ENCODE data around the gene DAB2IP.

Gene DAB2IP

DNA sequence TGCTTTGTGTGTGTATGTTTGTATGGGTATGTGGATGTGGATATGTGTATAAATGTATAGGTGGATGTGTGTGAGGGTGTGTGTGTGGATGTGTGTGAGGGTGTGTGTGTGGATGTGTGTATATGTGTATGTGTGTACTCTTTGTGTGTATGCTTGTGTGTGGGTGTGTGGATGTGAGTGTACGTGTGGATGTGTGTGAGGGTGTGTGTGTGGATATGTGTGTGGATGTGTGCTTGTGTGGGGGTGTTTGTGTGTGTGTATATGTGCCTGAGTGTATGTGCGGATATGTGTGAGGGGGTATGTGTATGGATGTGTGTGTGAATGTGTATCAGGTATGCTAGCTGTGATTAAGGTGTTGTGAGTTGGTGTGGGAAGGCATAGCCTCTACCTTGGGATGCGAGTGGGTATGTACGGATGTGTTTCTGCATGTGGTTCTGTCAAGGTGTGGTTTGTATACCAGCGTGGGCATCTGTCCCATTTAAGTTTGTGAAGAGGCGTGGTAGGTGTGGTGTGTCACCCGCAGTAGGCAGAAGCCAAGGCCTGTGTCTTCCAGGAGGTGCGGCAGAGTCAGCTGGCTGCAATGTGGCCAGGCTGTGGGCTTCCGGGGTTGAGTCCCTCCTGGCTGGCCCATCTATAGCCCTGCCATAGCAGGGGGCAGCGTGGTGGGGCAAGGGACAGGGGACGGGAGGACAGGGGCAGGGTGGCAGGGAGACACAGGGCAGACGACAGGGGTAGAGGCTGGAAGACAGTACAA, 155.8 kb downstream of the DAB2IP start:
- DNase-seq, result no peak

DNA sequence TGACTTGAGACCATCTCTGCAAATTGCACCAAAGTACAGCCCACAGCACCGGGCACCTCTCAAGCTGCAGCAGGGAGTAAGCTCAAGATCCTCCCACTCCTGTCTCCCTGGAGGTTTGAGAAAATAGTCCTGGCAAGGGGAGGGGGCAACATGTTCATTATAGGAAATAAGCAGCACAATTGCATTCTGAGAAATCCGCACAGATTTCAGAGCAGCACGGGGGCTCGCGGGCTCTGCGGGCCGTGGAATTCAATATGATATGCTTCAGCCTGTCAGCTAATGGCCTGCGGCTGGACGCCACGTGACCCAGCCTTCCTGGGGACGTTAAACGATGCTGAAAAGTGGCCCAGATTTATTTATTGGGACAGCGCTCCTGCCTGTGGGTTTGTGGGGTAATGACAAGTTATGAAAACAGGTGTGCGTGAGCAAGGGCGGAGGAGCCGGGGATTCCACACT, 156.4 kb downstream of the DAB2IP start:
- no peak for DNase-seq

DNA sequence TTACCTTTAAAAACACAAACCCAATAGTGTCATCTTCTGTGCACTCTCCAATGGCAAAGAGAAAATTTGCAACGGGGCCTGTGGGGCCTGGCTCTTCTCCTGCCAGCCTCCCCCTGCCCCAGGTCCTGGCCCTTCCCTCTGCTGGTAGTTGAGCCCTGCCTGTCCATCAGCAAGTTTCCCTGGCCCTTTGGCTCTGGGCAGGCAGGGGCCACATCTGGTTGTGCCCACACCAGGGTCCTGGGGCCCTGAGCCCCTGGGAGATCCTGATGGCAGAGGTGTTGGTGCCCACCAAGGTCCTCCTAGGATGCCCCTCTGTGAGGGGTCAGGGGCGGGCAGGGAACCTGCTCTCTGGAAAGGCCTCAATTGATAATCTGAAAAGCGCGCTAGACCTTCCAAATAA, 157.3 kb downstream of the DAB2IP start:
- DNase-seq, result no peak

DNA sequence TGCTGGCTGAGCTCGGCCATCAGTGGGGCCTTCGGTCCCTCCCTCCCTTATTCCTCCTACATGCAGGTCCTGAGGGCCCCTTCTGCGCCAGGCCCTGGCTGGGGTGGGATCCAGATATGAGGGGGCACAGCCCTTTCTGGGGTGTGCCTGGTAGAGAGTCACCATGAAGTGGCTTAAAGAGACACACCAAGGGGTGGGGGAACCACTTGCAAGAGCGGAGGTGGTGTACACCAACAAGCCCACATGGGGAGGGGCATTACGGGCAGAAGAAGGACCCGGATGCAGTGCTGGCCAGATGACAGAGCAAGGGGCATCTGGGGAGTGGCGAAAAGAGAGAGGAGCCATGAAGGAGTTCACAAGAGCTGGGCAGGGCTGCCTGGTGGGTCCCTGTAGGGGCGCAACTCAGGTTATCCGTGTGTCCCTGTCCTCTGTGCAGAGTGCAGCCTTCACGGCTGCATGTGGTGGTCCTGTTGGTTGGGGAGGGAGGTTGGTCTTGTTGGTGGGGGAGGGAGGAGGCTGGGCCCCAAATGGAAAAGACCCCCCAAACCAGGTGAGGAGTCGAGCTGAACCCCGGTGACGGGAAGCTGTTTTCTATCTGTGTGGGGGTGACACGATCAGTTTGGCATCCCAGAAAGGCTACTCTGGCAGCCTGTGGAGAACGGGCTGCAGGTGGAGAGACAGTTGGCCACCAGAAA, 158.1 kb downstream of the DAB2IP start:
- no peak for DNase-seq

DNA sequence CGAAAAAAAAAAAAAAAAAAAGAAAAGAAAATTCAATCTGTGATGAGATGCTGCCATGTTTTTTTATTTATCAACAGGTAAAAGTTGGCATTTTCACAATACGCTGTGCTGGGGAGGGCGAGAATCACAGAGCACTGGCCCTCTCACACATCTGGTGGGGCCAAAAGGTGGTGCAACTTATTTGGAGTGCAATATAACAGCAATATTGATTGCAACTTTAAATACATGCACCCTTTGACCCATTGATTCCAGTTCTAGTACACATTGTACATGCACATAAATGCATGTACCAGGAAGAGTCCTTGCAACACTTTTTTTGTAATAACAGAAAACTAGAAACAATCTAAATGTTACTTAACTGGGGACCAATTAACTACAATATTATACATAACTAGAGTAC, 159.1 kb downstream of the DAB2IP start:
- no peak for DNase-seq

DNA sequence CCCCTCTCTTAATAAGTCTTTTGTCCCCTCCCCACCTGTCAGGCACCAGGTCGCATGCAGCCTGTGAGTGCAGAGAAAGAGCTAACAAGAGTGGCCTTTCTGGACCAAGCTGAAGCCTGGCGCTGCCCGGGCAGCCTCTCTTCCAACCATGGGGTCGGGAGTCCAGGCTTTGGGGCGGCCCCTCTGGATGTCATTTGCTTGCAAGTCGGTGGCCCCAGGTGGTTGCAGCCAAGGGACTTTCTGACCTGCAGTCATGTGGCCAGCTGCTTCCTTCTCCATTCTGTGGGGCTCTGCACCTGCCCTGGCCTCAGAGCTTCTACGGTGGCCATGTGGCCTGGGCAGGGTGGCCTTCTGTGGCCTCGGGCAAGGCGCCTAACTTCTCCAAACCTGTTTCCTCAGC, 159.7 kb downstream of the DAB2IP start:
- DNase-seq, result no peak

DNA sequence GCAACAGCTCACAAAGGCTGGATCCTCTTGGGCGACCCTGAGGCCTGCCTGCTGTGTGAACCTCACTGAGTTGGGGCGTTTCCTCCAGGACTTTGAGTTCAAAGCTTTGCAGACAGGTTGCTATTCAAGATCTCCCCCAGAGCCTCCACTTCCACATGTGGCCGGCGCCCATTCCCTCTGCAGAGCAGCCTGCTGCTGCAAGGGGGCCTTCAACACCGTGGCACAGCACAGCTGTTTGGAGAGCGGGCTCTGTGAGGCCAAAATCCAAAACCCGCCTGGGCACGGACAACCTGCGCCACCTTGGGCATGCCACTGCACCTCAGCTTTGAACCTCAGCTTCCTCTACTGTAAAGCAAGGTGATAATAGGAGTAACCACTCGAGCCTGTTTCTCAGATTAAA, 160.3 kb downstream of the DAB2IP start:
- no peak for DNase-seq

DNA sequence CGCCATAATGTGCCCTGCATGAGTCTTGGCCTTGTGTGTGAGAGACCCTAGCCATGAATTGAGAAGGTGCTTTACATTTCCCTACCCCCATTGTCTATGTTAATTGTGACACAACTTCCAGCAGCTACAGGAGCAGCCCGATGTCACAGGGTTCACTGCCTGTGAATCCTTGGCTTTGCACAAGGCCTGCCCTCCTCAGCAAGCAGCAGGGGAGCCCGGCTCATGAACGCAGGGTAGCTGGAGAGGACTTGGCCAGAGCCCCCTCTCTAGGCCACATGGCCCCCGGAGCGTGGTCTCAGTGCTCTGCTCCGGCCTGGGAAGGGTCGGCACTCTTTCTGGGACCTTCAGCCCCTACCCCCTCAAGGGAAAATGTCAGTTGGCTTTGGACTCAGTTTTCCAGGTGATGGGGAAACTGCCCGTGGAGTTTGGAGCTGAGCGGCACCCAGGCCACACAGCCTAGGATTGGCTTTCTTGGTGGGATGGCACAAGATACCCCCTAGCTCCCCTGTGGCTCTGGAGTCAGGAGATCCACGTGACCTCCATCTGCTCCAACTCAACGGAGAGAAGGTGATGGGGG, 160.8 kb downstream of the DAB2IP start:
- DNase-seq, result no peak

DNA sequence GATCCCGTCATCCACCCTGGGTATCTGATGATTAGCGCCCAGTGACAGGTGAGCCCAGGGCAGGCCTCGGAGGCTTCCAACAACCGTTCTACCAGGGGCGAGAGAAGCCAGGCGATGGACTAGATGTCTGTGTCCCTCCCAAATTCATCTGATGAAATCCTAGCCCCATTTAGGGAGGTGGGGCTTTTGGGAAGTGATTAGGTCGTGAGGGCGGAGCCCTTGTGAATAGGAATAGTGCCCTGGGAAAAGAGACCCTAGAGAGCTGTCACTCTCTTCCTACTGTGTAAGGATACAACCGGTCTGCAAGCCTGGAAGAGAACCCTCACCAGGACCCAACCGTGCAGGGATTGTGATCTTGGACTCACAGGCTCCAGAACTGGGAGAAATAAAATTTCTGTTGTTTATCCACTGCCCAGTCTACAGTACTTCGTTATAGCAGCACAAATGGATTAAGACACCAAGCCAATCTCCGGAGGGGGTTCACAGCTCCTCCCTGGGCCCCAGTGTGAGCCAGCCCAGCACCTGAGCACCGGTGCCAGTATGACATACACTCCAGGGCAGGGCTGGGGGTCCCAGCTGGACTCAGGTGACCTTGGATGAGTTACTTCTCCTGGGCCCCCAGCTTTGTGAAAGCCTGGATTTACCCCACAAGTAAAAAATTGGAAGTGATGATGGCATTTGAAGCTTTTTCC, 162.2 kb downstream of the DAB2IP start:
- DNase-seq, result no peak

DNA sequence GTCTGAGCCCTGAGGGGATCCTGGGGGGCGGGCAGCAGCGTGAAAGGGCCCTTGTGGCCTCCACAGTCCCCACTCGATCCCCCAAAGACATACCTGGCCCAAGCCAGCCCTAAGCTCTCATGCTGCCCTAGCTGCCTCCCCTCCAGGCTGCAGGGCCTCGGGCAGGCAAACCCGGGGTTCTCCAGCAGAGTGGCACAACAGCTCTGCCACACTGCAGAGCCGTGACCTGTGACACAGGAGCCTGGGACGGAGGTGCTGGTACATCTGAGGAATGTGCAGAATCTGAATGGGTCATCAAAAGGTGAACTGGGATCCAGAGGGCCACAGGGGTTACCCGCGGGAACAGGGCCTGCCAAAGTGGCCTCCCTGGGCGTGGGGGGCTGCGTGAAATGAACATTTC, 163.2 kb downstream of the DAB2IP start:
- no peak for DNase-seq

DNA sequence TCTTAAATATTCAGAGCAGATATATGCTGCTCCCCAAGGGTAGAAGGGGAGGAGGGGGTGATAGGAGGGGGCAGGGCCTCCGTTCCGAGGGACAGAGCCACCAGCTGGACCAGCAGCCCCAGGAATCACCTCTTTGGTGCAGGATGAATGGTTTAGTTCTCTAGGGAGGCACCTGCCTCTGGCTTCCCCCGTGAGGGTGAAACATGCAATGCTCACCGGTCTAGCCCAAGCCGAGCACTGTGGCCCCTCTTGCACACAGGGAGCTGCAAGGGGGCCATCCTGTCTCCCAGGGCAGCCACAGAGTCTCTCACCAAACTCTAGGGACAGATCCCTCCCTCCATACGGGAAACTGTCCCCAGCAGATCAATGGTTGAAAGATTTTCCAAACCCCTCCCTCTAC, 163.7 kb downstream of the DAB2IP start:
- no peak for DNase-seq

DNA sequence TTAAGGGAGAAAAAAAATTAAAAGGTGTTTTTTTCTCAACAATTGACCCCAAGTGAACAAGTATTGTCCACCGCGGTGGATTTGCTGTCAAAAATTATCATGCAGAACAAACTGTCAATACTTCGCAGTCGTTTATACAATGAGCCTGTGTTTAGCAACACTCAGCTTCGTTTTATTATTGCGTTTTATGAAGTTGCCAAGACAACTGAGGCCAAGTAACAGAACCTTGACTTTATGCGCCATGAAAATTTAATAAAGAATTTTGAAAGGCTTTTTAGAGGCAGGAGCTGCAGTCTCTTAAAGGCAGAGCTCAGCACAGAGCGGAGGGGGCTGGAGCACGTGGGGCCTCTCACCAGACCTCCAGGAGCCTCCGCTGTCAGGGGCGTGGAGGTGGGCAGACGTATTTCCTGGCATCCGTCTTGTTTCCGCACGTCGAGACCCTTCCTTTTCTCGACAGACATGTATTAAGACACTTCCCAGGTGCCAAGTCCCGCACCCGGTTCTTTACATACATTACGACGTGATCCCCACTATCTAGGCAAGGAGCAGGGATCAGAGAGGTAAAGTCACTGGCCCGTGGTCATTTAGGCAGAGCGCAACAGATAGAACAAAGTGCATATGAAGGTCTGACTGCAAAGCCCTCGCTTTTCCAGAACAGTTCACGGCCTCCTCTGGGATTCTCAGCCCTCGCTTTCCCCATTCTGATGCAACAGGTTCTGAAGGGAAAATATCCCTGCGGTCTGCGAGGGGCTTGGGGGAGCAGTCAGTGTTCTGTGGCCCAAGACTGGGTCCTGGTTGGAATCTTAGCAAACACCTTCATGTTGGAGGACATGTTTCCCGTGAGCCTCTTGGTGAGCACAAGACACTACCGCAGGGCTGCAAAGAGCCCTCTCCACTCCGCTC, 164.4 kb downstream of the DAB2IP start:
- no peak for DNase-seq

DNA sequence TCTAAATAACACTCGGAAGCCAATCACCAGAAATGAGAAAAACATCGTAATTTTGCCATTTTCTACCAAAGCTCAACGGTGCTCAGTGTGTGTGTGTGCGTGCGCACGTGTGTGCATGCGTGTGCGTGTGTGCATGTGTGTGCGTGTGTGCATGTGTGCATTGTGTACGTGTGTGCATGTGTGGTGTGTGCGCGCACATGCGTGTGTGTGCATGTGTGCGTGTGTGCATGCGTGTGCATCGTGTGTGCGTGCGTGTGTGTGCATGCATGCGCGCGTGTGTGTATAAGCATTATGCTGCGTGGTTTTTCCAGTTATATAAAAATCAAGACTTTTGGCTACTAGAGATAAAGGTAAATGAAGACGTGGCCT, 165.0 kb downstream of the DAB2IP start:
- DNase-seq, result no peak

DNA sequence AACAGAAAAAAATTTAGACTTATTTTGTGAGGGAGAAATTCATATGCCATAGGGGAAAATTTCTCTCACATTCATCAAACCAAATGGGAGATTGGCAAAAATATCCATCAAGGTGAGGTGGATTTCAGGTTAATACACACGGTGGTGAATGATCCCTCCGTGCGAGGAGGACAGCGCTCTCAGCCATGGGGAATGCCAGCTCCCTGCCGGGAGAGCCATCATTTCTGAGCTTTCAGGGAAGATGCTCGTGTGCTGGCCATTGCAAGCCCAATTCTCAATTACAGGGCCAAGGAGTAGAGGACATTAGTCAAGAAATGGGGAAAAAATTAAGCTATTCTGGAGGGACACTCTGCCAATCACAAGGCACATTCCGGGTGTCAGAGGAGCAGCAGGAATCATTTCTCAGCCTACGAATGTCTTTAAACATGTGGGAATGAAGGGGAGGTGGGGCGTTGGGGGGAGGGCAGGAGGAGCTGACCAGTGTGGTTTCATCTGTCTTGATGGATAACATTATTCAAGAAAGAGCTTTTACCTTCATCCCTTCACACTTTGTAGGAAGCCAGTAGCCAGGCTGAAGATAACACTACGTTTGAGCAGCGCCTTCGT, 165.5 kb downstream of the DAB2IP start:
- no peak for DNase-seq

DNA sequence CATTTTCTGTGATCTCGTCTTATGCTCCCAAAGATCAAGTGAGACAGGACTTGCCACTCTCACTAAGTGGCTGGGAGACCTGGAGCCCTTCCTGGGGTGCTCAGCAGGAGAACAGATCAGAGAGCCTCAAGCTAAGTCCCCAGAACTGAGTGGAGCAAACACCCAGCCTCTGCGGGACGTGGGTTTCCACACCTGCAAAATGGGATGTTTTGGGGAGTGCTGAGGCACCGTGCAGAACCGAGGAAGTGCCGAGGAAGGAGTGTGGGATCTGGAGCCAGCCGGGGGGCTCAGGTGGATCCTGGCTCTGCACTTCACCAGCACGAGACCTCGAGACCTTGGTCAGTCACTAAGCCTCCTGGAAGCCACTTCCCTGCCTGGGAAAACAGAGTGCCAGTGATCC, 166.0 kb downstream of the DAB2IP start:
- DNase-seq, result no peak

DNA sequence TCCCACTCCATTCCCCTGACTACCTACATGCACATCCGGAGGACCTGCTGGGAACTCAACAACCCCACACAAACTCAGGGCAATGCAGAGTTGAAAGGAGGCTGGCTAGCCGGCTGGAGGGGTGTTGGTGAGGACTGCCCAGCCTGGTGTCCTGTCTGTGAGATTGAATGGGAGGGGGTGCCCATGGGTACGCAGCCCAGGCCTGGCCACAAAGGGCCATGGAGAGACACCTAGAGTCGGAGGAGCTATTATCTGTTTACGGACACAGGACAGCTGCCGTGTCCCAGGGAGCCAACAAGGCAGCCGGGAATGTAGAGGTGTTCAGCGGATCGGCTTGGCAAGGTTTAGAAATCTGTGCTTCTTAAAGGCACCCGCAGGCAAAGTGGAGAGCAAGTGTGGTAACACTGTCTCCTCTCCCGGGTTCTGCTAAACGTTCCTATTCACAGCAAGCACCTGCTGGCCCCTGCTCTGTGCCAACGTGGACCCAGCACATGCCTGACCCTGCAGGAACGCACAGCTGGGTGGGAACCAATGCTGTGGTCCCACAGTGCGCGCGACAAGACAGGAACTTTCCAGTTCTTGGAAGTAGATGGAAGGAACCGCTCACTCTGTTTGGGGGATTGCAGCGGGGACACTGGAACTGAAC, 166.7 kb downstream of the DAB2IP start:
- no peak for DNase-seq

DNA sequence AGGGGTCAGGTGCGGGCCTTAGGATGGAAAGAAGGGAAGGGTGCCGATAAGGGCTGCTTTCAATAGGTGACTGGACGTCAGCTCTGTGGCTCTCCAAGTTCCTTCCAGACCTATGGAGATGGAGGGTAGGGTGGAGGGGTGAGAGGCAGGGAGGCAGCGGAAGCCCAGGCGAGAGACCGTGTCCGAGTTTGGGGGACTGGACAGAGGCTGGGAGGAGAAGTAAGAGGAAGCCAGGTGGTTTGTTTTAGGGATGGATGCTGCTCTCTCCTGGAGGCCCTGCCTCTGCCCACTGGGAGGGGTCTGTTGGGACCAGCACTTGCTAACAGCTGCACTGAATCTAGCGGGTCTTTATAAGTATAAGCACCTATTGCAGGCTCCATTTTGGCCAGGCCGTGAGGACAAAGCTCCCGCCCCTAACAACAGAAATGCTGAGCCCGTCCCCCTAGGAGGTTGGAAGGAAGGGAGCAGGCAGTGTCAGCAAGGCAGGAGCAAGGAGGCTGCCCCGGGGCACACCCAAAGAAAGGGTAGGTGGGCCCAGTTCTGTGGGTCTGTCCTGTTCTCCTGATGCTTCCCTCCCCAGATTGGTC, 167.5 kb downstream of the DAB2IP start:
- DNase-seq, result no peak

DNA sequence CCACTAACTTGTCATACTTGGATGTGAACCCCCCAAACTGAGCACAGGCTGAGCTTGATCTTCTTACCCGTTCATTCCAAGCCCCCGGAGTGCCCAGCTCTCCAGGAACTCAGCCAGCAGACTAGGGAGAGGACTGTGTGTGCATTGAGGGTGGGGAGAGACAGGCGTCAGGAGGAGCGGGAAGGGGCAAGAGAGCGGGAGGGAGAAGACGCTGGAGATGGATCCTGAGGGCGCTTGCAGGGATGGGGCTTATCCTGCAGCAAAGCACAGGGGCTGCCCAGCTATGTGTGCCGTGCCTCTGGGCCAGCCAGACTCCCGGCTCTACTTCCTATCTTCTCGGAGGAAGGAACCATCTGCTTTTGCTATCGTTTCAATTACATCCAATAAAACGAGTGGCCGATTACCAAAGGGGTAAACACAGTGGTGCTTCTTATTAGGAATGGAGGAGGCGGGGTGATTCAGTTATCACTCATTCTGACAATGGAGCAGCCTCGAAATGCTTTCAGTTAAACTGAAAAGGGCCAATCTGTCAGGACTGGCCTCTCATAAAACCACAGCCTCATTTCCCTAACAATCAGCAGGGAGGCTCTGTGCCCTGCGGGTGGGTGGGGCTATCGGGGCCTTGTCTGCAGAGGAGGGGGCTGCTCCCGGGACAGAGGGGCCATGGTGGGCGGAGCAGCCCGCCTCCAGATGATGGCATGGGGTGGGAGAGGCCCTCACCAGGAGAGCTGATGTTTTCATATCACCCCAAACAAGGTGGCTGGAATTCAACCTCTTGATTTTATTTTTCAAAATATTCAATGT, 168.2 kb downstream of the DAB2IP start:
- DNase-seq, result no peak

DNA sequence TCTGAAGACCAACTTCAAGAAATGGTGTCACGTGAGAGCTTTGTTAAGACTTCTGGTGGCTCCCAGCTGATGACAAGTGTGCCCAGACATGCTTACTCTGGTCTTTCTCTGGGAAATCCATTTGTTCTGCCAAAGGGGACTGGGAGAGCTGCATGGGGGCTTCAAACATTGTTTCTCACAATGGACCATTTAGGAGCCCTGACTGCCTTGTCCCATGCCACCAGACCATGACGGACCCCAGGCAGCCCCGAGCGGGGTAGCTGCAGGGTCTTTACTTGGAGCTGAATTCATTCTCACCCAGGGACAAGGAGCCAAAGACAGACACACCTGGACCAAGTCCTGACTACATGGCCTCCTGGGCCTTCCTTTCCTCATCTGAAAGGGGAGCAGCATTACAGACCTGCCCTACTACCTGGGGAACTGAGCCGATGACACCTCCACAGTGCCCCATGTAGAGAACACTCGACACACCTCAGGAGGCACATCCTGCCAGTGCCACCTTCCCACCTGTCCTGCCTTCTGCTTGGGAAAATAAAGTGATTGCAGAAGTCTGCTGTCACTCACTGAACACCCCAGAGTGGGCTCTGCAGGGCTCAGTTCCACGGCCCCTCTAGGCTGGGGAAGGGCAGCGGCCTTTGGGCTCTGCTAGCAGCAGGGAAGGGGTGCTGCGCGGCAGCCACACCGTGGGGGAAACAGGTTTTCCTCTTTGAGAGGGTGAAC, 169.0 kb downstream of the DAB2IP start:
- no peak for DNase-seq

DNA sequence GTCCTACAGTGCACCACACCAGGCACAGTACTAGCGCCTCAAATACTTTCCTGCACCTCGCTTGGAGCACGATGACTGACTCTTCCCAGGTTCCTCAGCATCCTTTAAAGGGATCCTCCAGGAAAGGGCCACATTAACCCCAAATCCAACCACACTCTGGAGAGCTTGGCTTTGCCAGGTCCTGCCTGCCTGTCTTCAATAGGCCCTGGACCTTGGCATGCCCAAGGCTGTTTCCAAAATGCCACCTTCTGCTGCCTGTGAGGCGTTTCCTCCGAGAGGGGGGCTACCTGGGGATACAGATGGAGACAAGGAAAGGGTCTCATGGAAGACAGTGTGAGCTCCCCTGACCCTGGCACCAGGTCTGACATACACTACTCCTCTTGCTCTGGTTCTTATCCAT, 169.9 kb downstream of the DAB2IP start:
- no peak for DNase-seq
